Panc1 (cell line): ENCODE results near the gene GHITM. TPM values are rescaled to one million over a fixed set of nuclear protein-coding genes. Genes with fewer than 3 reads are reported as not detected.

ENCODE experiments used
- ATAC-seq: fragments of 200-7000 bp; cut with Tn5 transposase; 2 replicates; pipeline ENCODE4 v1.9.1; 2020; ENCODE audit warnings: mild to moderate bottlenecking, moderate library complexity
- BruUV-seq: library from RNA; stranded (reverse); fragments of 400-500 nt; replicated peaks from 2 replicates; lab custom pipeline; 2021; lab: Mats Ljungman, UMichigan
- CTCF ChIA-PET: fragments of 300-600 bp; sonication (Branson Sonifier 250); formaldehyde crosslinking; loops from one replicate; lab custom pipeline; 2022; ENCODE audit warnings: antibody characterized with exemption; lab: Charles Lee
- POLR2A ChIA-PET: fragments of 300-600 bp; sonication (Branson Sonifier 250); formaldehyde crosslinking; loops from one replicate; lab custom pipeline; 2022; ENCODE audit warnings: antibody characterized with exemption; lab: Charles Lee
- DNase-seq: peaks from one replicate; pipeline ENCODE4 v3.0.0-alpha.2; 2010; ENCODE audit warnings: low read depth, low spot score
- H3K27ac ChIP-seq: 2 replicates; pipeline ENCODE4 v1.5.1; 2011; ENCODE audit warnings: mild to moderate bottlenecking, low read length, inconsistent platforms
- H3K27me3 ChIP-seq: fragments of 200-500 bp; sonication (Bioruptor generic); 2 replicates; pipeline ENCODE4 v1.6.0; 2014; ENCODE audit warnings: low read length, inconsistent platforms; ENCODE audit not compliant: control insufficient read depth, insufficient read depth
- H3K36me3 ChIP-seq: fragments of 200-500 bp; sonication (Bioruptor generic); 2 replicates; pipeline ENCODE4 v1.5.1; 2014; ENCODE audit warnings: inconsistent platforms, mild to moderate bottlenecking, low read length, moderate library complexity; ENCODE audit not compliant: control insufficient read depth, insufficient read depth
- H3K4me1 ChIP-seq: 2 replicates; pipeline ENCODE4 v1.5.1; 2011; ENCODE audit warnings: inconsistent platforms, mild to moderate bottlenecking, low read length, moderate library complexity; ENCODE audit not compliant: control insufficient read depth, insufficient read depth
- H3K4me3 ChIP-seq, 2 experiments: 2 replicates each; pipeline ENCODE4 v1.5.1; 2011 to 2012; ENCODE audit warnings: low read depth in 2 of 2, low read length in 2 of 2, mild to moderate bottlenecking in 2 of 2, inconsistent platforms in 1 of 2, moderate library complexity in 1 of 2
- H3K9me3 ChIP-seq: fragments of 200-500 bp; sonication (Bioruptor generic); 2 replicates; pipeline ENCODE4 v1.5.1; 2014; ENCODE audit warnings: low read depth, mild to moderate bottlenecking, inconsistent platforms, low read length, moderate library complexity; ENCODE audit not compliant: control insufficient read depth, insufficient read depth
- CTCF ChIP-seq: fragments of 450-650 bp; IDR thresholded peaks from 2 replicates; pipeline ENCODE4 v1.5.1; 2017; ENCODE audit warnings: mild to moderate bottlenecking
- POLR2AphosphoS5 ChIP-seq: IDR thresholded peaks from 2 replicates; pipeline ENCODE4 v1.6.1; 2012; ENCODE audit warnings: mild to moderate bottlenecking, low read depth, low read length, moderate library complexity
- SIN3A ChIP-seq: IDR thresholded peaks from 2 replicates; pipeline ENCODE4 v1.6.1; 2012; ENCODE audit warnings: low read depth, mild to moderate bottlenecking, low read length, moderate library complexity, borderline replicate concordance; ENCODE audit not compliant: insufficient read depth
- TCF7L2 ChIP-seq: IDR thresholded peaks from 2 replicates; pipeline ENCODE4 v1.6.1; 2011; ENCODE audit warnings: mild to moderate bottlenecking, low read depth, low read length, inconsistent platforms
- in situ Hi-C: cut with HindIII; loops from 2 replicates; pipeline ENCODE4 v1.10.0; 2016; ENCODE audit warnings: low sequenced_read_pairs, low pct_unique_long_range_greater_than_20kb
- intact Hi-C: fragments of 100-400 bp; cut with micrococcal nuclease; formaldehyde crosslinking; loops from one replicate; pipeline ENCODE4 v1.10.0; 2022; ENCODE audit not compliant: unreplicated experiment
- total RNA-seq: library from RNA; stranded (reverse); gene quantifications from one replicate; pipeline ENCODE4 v1.2.1, GENCODE V29; 2021; ENCODE audit not compliant: unreplicated experiment
- TF ChIP-seq, protein P1 (sequence below), 2 experiments: IDR thresholded peaks; 2 replicates each; pipeline ENCODE4 v1.6.1; 2011 to 2012; ENCODE audit warnings: low read depth in 2 of 2, control low read depth in 1 of 2, low read length in 1 of 2, mild to moderate bottlenecking in 1 of 2, moderate library complexity in 1 of 2; ENCODE audit not compliant: insufficient read depth in 1 of 2

Gene GHITM
- total RNA-seq, 1 experiment from 2014 or later = 188 TPM

DNA sequence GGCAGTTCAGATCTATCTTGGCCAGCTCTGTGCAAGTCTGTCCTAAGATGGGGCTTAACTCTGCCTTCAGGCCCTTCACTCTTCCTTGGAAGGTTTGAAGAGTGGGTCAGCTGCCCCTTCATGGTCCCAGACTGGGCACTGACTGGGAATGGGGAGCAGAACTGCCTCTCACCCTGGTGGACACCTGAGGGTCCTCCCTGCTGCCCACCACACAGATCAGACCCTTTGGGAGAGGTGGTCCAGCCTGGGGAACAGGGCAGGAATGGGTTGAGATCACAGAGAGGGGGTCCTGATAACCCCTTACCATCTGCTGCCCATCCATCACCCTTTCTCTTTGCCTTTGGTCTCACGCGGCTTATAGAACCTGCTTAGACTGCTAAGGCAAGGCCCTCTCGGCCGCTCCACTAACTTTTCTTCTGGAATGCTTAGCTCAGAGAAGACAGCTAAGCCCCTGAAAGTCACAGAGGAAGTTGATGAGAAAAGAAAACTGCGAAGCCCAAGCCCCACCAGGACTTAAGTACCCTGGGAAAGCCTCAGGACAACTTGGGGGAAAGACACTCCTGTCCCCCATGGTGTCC is 54.6 kb downstream of the GHITM start:
- ChIA-PET CTCF (no interaction called here), POLR2A (no interaction called here)
- Histone ChIP-seq H3K27me3 (peaks cover 40% of the 10 kb centered on the region), H3K4me3 (peak overlapping the region in 1 of 2 experiments; percentile 18; a peak in 2 of 4 replicates), H3K9me3 (no peaks in the 10 kb centered on the region), H3K27ac (no peak overlapping the region), H3K4me1 (peaks cover 13% of the 10 kb centered on the region), H3K36me3 (no peaks in the 10 kb centered on the region)
- ATAC-seq (no peak), DNase-seq (no peak)
- no peak for TF ChIP-seq TCF7L2
- TF ChIP-seq POLR2AphosphoS5 = no peak
- no peak for TF ChIP-seq CTCF
- no peak for TF ChIP-seq SIN3A
- TF ChIP-seq, protein P1, sequence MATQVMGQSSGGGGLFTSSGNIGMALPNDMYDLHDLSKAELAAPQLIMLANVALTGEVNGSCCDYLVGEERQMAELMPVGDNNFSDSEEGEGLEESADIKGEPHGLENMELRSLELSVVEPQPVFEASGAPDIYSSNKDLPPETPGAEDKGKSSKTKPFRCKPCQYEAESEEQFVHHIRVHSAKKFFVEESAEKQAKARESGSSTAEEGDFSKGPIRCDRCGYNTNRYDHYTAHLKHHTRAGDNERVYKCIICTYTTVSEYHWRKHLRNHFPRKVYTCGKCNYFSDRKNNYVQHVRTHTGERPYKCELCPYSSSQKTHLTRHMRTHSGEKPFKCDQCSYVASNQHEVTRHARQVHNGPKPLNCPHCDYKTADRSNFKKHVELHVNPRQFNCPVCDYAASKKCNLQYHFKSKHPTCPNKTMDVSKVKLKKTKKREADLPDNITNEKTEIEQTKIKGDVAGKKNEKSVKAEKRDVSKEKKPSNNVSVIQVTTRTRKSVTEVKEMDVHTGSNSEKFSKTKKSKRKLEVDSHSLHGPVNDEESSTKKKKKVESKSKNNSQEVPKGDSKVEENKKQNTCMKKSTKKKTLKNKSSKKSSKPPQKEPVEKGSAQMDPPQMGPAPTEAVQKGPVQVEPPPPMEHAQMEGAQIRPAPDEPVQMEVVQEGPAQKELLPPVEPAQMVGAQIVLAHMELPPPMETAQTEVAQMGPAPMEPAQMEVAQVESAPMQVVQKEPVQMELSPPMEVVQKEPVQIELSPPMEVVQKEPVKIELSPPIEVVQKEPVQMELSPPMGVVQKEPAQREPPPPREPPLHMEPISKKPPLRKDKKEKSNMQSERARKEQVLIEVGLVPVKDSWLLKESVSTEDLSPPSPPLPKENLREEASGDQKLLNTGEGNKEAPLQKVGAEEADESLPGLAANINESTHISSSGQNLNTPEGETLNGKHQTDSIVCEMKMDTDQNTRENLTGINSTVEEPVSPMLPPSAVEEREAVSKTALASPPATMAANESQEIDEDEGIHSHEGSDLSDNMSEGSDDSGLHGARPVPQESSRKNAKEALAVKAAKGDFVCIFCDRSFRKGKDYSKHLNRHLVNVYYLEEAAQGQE (IDR thresholded peaks at IDR 0.05; ENCODE audit: insufficient read depth in 1 of 2, low read depth in 2 of 2, low read length in 1 of 2) = no peak
- in situ Hi-C loops = no loop called here
- no TSS peak for BruUV-seq
- intact Hi-C loops = no loop called here

- H3K27me3 ChIP-seq = peaks cover 41% of the 10 kb centered on the region
- H3K4me1 ChIP-seq = peaks cover 13% of the 10 kb centered on the region
- ATAC-seq (peak; percentile 43; the same call in 1 of the 2 replicates), DNase-seq (no peak)
- in situ Hi-C loops = no loop called here
- ChIA-PET POLR2A (no interaction called here), CTCF (no interaction called here)
- no peak within 1 kb of the TSS for H3K27ac ChIP-seq
- TF ChIP-seq, protein P1 (IDR thresholded peaks at IDR 0.05; ENCODE audit: insufficient read depth in 1 of 2, low read depth in 2 of 2, low read length in 1 of 2) = no peak
- no peak for TF ChIP-seq SIN3A
- no peak for TF ChIP-seq CTCF
- TF ChIP-seq POLR2AphosphoS5 = no peak
- no peak for TF ChIP-seq TCF7L2
- no peaks in the 10 kb centered on the region for H3K9me3 ChIP-seq
- BruUV-seq = no TSS peak
- intact Hi-C loops = no loop called here
- peak within 1 kb of the TSS in 1 of 2 experiments; percentile 18; a peak in 2 of 4 replicates for H3K4me3 ChIP-seq
- H3K36me3 ChIP-seq = no peaks in the 10 kb centered on the region
Measured at GRCh38 chr10:84194424-84195043, 55.2 kb downstream of the GHITM start, which contains the start of gene CDHR1. Gene CDHR1 (plus strand): TSS chr10:84194537. CDS start chr10:84194761, 224 bp downstream.
